Aorta (tissue), 5 donors: ENCODE results near the gene CNP. TPM values are rescaled to one million over a fixed set of nuclear protein-coding genes. Genes with fewer than 3 reads are reported as not detected.
"Not testable (repeated sequence)": the region's sequence is repeated elsewhere in the genome, so short reads cannot be mapped to it uniquely, and the experiment has no call there.

Experiments
- ATAC-seq: fragments of 200-7000 bp; cut with Tn5 transposase; one replicate; pipeline ENCODE4 v1.9.1; 2022; ENCODE audit warnings: moderate library complexity; ENCODE audit not compliant: low FRiP score
- DNase-seq, 2 donors: peaks; one replicate each; pipeline ENCODE4 v3.0.0-alpha.2; 2020
- H3K27ac ChIP-seq, 2 donors: one replicate each; pipeline ENCODE4 v1.5.1; 2013; ENCODE audit warnings: low read length in 2 of 2, mild to moderate bottlenecking in 2 of 2, moderate library complexity in 2 of 2, control low read depth in 1 of 2, inconsistent platforms in 1 of 2, low read depth in 1 of 2
- H3K27me3 ChIP-seq, 2 donors: one replicate each; pipeline ENCODE4 v1.6.1; 2013; ENCODE audit warnings: control low read depth in 1 of 2, low read length in 1 of 2, mild to moderate bottlenecking in 1 of 2, moderate library complexity in 1 of 2; ENCODE audit not compliant: insufficient read depth in 2 of 2, control insufficient read depth in 1 of 2
- H3K36me3 ChIP-seq, 2 donors: one replicate each; pipeline ENCODE4 v1.6.1; 2013; ENCODE audit warnings: control low read depth in 1 of 2, low read length in 1 of 2, mild to moderate bottlenecking in 1 of 2; ENCODE audit not compliant: insufficient read depth in 2 of 2, control insufficient read depth in 1 of 2
- H3K4me1 ChIP-seq, 2 donors: one replicate each; pipeline ENCODE4 v1.6.1; 2013; ENCODE audit warnings: low read length in 2 of 2, control low read depth in 1 of 2, mild to moderate bottlenecking in 1 of 2, moderate library complexity in 1 of 2; ENCODE audit not compliant: insufficient read depth in 2 of 2, control insufficient read depth in 1 of 2
- H3K4me3 ChIP-seq, 2 donors: one replicate each; pipeline ENCODE4 v1.5.1; 2013; ENCODE audit warnings: low read length in 2 of 2, control low read depth in 1 of 2, mild to moderate bottlenecking in 1 of 2
- H3K9me3 ChIP-seq: one replicate; pipeline ENCODE4 v1.6.1; 2013; ENCODE audit warnings: mild to moderate bottlenecking, low read length; ENCODE audit not compliant: control insufficient read depth
- whole genome bisulfite sequencing, 2 donors: extraction: QIAGEN DNeasy Blood & Tissue Kit; methylation state at CpG; one replicate each; pipeline ENCODE4 v1.1.7; 2013; 5-methylcytosine and 5-hydroxymethylcytosine counted together
- intact Hi-C, 2 donors: fragments of 100-400 bp; cut with DNase I; formaldehyde crosslinking; loops; one replicate each; pipeline versions ENCODE4 v1.14.2 to v1.15.0; 2022
- polyA plus RNA-seq, 2 donors: library from polyadenylated mRNA; stranded (reverse); fragments of 200-250 nt; gene quantifications; one replicate each; pipeline ENCODE4 v1.2.3, GENCODE V29; 2013
- total RNA-seq, 2 donors: library from RNA; stranded (reverse); fragmentation: NEBNext Ultra II Directional; extraction: Animal tissue kit (Norgen Biotek cat#: 25700); gene quantifications; one replicate each; pipeline ENCODE4 v1.2.1, GENCODE V29; 2021
- donor health status: healthy with polysubstance abuse.
- donor health status: Bipolar disorder and iron deficiency.
- donor health status: DM: no; HTN: no; CAD: no.
- donor health status: DM: no; HTN: no; CAD: no.
- donor health status: DM: yes; HTN: yes; CAD: no.

CNP gene
- total and polyA plus RNA-seq, 4 donors = 15.5 to 59.3 (median 43.3) TPM

DNA sequence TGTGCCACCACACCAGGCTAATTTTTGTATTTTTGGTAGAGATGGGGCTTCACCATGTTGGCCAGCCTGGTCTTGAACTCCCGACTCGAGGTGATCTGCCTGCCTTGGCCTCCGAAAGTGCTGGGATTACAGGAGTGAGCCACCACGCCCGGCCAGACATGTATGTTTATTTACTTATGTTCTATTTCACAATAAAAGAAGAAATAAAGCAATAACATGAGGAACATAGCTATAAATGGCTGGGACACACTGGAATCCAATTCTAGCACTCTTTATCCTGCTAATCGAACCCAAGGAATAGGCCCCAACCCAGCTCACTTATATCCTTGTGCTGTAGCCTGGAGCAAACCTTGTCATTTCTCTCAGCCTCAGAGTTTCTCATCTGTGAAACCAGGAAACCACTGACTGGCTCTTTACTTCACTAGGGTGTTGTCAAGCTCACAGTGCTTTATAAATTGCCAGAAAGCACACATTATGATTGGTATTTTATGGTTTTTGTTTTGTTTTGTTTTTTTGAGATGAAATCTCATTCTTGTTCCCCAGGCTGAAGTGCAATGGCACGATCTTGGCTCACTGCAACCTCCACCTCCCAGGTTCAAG, 40.5 kb upstream of the CNP start:
- no peaks in the 10 kb centered on the region for H3K4me1 ChIP-seq
- H3K36me3 ChIP-seq = no peaks in the 10 kb centered on the region
- WGBS, 2 donors = 92 to 93% methylated on average over 7 of the region's 7 CpGs
- ATAC-seq (no peak), DNase-seq (no peak)
- intact Hi-C loops = no loop called here
- no peaks in the 10 kb centered on the region for H3K27me3 ChIP-seq
- H3K9me3 ChIP-seq = no peaks in the 10 kb centered on the region
- H3K27ac ChIP-seq = no peak overlapping the region
- H3K4me3 ChIP-seq = no peak overlapping the region

DNA sequence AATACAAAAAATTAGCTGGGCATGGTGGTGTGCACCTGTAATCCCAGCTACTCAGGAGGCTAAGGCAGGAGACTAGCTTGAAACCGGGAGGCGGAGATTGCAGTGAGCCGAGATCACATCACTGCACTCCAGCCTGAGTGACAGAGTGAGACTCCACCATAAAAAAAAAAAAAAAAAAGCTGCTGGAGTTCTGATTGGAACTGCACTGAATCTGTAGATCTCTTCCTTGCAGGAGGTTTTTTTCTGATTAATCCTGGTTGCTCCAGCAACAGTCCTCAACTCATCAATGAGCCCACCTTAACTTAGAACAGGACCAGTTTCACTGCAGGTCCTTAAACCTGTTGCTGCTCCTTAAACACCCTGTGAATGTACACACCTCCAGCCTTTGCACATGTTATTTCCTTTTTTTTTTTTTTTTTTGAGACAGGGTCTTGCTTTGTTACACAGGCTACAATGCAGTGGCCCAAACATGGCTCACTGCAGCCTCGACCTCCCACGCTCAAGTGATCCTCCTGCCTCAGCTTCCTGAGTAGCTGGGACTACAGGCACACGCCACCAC, 37.8 kb upstream of the CNP start:
- Histone ChIP-seq H3K27me3 (no peaks in the 10 kb centered on the region), H3K4me1 (no peaks in the 10 kb centered on the region), H3K27ac (no peak overlapping the region), H3K36me3 (no peaks in the 10 kb centered on the region), H3K9me3 (no peaks in the 10 kb centered on the region), H3K4me3 (no peak overlapping the region)
- 80 to 89% methylated on average over 6 of the region's 6 CpGs for WGBS, 2 donors
- intact Hi-C loops = no loop called here
- no peak for DNase-seq
- ATAC-seq = no peak

DNA sequence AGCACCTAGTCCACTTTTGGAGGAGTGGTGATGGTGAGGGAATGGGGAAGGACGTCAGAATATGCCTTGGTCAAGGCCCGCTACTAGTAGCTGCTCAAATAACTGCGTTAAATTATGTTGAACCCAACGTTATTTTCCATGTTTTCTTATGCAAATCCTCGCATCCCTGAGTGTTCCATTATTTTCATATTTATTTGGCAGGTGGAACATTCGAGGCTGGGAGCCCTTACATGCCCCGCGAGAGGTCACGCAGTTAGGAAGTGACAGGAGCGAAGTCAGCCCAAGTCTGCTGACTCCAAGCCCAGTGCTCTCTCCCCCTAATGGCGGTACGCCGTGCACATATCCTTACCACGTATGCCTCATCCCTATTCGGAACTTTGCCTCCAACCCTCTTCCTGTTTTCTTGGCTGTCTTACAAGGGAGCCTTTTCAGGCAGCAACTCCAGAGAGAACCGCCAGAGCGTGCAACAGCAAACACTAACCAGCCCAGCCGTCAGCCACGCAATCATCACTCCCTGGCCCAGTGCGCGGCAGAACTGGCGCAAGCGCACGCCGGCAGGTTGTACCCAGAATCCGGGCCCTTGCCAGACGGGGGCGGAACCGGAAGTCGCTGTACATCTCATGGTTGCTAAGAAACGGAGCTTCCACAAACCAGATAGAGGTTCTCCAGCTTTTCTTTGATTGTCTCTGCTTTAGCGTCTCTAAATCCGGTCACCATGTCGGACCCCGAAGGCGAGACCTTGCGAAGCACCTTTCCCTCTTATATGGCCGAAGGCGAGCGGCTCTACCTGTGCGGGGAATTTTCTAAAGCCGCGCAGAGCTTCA, 36.4 kb upstream of the CNP start, which contains the start of gene ODAD4:
Gene ODAD4 (plus strand): TSS at position 609 of the 824 bp plus-strand sequence. CDS start 107 bp downstream, at position 716.
- Histone ChIP-seq H3K4me3 (peak within 1 kb of the TSS; percentile 42 to 75), H3K4me1 (no peaks in the 10 kb centered on the region), H3K36me3 (no peaks in the 10 kb centered on the region), H3K27ac (peak within 1 kb of the TSS in 1 of 2 donors; percentile 75), H3K9me3 (no peaks in the 10 kb centered on the region), H3K27me3 (no peaks in the 10 kb centered on the region)
- peak; percentile 99 to 100 for DNase-seq
- 1% methylated on average over 43 of the region's 43 CpGs for WGBS, 2 donors
- ATAC-seq = peak; percentile 98
- intact Hi-C loops = no loop called here

DNA sequence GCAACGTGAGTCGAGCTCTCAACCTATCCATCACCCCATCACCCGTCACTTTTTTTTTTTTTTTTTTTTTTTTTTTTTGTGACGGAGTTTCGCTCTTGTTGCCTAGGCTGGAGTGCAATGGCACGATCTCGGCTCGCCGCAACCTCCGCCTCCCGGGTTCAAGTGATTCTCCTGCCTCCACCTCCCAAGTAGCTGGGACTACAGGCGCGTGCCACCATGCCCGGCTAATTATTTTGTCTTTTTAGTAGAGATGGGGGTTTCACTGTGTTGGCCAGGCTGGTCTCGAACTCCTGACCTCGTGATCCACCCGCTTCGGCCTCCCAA, 35.8 kb upstream of the CNP start:
- H3K36me3 ChIP-seq, DNase-seq, intact Hi-C loops, H3K9me3 ChIP-seq, ATAC-seq, H3K4me1 ChIP-seq, H3K27me3 ChIP-seq, H3K27ac ChIP-seq: not testable (repeated sequence)
- H3K4me3 ChIP-seq = peak overlapping the region; percentile 42 to 75
- WGBS, 2 donors = 44 to 51% methylated on average over 18 of the region's 18 CpGs

DNA sequence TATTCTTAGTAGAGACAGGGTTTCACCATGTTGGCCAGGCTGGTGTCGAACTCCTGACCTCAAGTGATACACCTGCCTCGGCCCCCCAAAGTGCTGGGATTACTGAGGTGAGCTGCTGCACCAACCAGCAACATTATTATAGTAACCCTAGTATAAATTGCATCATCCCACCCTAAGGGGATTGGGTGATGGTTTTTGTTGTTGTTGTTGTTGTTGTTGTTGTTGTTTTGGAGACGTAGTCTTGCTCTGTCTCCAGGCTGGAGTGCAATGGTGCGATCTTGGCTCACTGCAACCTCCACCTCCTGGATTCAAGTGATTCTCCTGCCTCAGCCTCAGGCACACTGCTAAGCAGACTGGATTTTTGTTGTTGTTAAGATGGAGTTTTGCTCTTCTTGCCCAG, 34.9 kb upstream of the CNP start:
- H3K9me3 ChIP-seq, ATAC-seq, H3K4me3 ChIP-seq, H3K36me3 ChIP-seq, intact Hi-C loops, H3K27ac ChIP-seq, DNase-seq, H3K4me1 ChIP-seq, H3K27me3 ChIP-seq: not testable (repeated sequence)
- WGBS, 2 donors = 83 to 84% methylated on average over 4 of the region's 4 CpGs

DNA sequence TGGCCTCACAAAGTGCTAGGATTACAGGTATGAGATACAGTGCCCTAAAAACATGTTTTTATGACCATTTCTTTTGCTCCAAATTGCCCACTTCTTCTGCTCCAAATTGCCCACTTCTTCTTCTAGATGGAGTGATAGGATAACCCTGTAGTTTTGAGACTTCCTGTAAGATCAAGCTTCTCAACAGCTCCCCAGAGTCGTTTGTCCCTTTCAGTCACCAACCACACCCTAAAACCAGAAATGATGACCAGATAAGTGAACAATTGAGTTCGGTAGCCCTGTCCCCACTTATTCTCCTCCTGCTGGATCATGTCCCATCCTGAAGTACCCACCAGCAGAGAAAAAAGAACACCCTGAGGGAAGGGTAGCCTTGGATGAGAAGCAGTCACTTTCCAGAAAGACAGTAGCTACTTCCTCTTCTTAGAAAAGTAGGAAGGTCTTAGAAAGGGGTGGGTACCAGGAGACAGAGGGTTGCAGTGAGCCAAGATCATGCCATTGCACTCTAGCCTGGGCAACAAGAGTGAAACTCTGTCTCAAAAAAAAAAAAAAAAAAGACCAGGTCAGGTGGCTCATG, 33.7 kb upstream of the CNP start:
- ATAC-seq = no peak
- H3K27ac ChIP-seq = no peak overlapping the region
- H3K27me3 ChIP-seq = no peaks in the 10 kb centered on the region
- intact Hi-C loops = no loop called here
- 58 to 60% methylated on average over 2 of the region's 2 CpGs for WGBS, 2 donors
- no peak overlapping the region for H3K4me3 ChIP-seq
- H3K9me3 ChIP-seq = no peaks in the 10 kb centered on the region
- H3K36me3 ChIP-seq = peaks cover 0 to 2% of the 10 kb centered on the region in 2 donors
- no peaks in the 10 kb centered on the region for H3K4me1 ChIP-seq
- no peak for DNase-seq

DNA sequence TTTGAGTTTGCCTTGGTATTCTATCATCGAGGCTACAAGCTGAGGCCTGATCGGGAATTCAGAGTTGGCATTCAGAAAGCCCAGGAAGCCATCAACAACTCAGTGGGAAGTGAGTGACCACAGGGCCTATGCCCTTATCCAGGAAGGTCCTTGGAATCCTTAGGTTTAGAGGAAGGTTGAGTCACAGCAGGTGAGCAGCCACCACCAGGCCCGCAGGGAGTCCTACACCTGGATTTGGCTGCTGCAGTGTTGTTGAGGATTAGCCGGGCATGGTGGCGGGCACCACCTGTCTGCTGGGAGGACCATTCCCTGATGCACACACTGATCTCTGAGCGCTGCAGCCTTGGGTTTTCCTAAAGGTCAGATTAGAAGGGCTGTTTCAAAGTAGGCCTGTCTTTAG, 31.0 kb upstream of the CNP start:
- ATAC-seq = no peak

DNA sequence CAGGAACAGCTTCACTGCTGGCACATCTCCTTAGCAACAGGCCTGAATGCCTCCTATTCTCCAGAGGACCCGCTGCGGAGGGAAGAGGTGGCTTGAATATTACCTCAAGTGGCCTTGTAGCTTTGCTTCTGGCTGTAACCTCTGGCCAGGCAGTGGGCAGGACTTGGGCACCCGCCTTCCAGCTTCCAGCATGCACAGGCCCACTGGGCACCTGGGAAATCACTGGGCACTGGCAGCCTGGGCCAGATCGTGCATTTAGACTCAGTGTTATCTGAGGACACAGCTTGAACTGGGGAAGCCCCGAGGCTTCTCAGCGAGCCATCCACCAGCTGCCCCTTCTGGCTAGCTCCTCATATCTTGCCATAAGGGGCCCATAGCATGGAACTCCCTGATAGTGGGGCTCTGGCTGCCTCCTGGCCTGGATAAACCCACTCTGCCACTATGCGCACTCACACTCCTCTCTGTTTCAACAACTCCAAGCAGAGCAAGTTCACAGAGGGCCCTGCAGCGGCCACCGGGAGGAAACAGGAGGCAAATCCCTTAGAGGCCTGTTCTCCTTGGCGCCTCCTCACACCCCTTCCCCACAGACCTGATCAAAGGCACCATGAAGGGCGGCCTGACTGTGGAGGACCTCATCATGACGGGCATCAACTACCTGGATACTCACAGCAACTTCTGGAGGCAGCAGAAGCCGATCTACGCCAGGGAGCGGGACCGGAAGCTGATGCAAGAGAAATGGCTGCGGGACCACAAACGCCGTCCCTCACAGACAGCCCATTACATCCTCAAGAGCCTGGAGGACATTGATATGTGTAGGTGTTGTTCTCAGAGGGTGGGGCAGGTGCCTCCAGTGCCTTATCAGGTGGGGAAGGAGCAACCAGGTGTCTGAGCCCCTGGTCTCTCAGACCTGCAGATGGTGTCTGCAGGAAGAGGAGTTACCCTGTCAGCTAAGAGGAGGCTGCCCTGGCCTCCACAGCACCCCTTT, 28.3 kb upstream of the CNP start:
- no peak overlapping the region for H3K4me3 ChIP-seq
- no peak for ATAC-seq
- H3K9me3 ChIP-seq = no peaks in the 10 kb centered on the region
- H3K27me3 ChIP-seq = no peaks in the 10 kb centered on the region
- no peak for DNase-seq
- intact Hi-C loops = no loop called here
- WGBS, 2 donors = 89 to 93% methylated on average over 19 of the region's 19 CpGs
- peaks cover 0 to 2% of the 10 kb centered on the region in 2 donors for H3K36me3 ChIP-seq
- H3K27ac ChIP-seq = no peak overlapping the region
- H3K4me1 ChIP-seq = no peaks in the 10 kb centered on the region

More for the DNA sequence above, 31.0 kb upstream of the CNP start:
- Histone ChIP-seq H3K27me3 (no peaks in the 10 kb centered on the region), H3K27ac (no peak overlapping the region), H3K4me3 (no peak overlapping the region), H3K4me1 (no peaks in the 10 kb centered on the region), H3K36me3 (peaks cover 0 to 2% of the 10 kb centered on the region in 2 donors), H3K9me3 (no peaks in the 10 kb centered on the region)
- no peak for DNase-seq
- intact Hi-C loops = no loop called here
- WGBS, 2 donors = 91 to 95% methylated on average over 6 of the region's 6 CpGs
